Natural killer cell (primary cell): Measurements from ENCODE around the gene PLD4. TPM values are rescaled to one million over a fixed set of nuclear protein-coding genes. Genes with fewer than 3 reads are reported as not detected.

Source experiments
- ATAC-seq, 3 donors: fragments of 150-1000 bp in 2 of 3; fragments of 200-7000 bp in 1 of 3; cut with Tn5 transposase; 1 replicate in 1 of 3; 2 replicates in 2 of 3; pipeline ENCODE4 v1.10.0; 2021; ENCODE audit warnings: mild to moderate bottlenecking in 2 of 3, moderate library complexity in 2 of 3
- DNase-seq, 2 donors: peaks; one replicate each; pipeline versions ENCODE4 v3.0.0 to v3.0.0-alpha.2; 2013 to 2021; ENCODE audit warnings: mixed read lengths in 1 of 2
- H3K27ac ChIP-seq: one replicate; pipeline ENCODE4 v1.5.1; 2013; ENCODE audit warnings: mild to moderate bottlenecking, low read length
- H3K27me3 ChIP-seq: one replicate; pipeline ENCODE4 v1.6.1; 2013; ENCODE audit warnings: low read length; ENCODE audit not compliant: control insufficient read depth, insufficient read depth
- H3K36me3 ChIP-seq: one replicate; pipeline ENCODE4 v1.6.1; 2013; ENCODE audit warnings: low read length; ENCODE audit not compliant: control insufficient read depth, insufficient read depth
- H3K4me1 ChIP-seq: one replicate; pipeline ENCODE4 v1.6.1; 2013; ENCODE audit warnings: low read length; ENCODE audit not compliant: control insufficient read depth, insufficient read depth
- H3K4me3 ChIP-seq: one replicate; pipeline ENCODE4 v1.5.1; 2013; ENCODE audit warnings: low read length
- H3K9me3 ChIP-seq: one replicate; pipeline ENCODE4 v1.6.1; 2013; ENCODE audit warnings: low read length; ENCODE audit not compliant: control insufficient read depth, insufficient read depth
- H3K27ac Mint-ChIP-seq, 2 donors: one replicate each; pipeline ENCODE4 v1.8.0; 2022; ENCODE audit warnings: mild to moderate bottlenecking in 2 of 2, mixed read lengths in 2 of 2, moderate library complexity in 1 of 2
- H3K27me3 Mint-ChIP-seq, 2 donors: one replicate each; pipeline ENCODE4 v1.8.0; 2022; ENCODE audit warnings: low read depth in 2 of 2, mixed read lengths in 2 of 2
- H3K36me3 Mint-ChIP-seq: one replicate; pipeline ENCODE4 v1.8.0; 2022; ENCODE audit warnings: mixed read lengths
- H3K4me1 Mint-ChIP-seq, 2 donors: one replicate each; pipeline ENCODE4 v1.8.0; 2022; ENCODE audit warnings: mixed read lengths in 2 of 2
- H3K4me3 Mint-ChIP-seq: one replicate; pipeline ENCODE4 v1.8.0; 2022; ENCODE audit warnings: mild to moderate bottlenecking, moderate library complexity, mixed read lengths
- H3K9me3 Mint-ChIP-seq, 2 donors: one replicate each; pipeline ENCODE4 v1.8.0; 2022; ENCODE audit warnings: mixed read lengths in 2 of 2
- WGBS: methylation state at CpG from one replicate; pipeline ENCODE4 v1.1.7; 2013; ENCODE audit warnings: missing lambda C conversion rate; ENCODE audit not compliant: insufficient coverage; 5-methylcytosine and 5-hydroxymethylcytosine counted together
- intact Hi-C: fragments of 100-400 bp; cut with micrococcal nuclease; formaldehyde crosslinking; loops from one replicate; pipeline ENCODE4 v1.14.2; 2022
- total RNA-seq, 4 donors: library from RNA; stranded (reverse); fragments of 120-200 nt in 1 of 4; gene quantifications; one replicate each; pipeline versions ENCODE4 v1.2.3 to v1.2.4, GENCODE V29; 2013 to 2022
- TF ChIP-seq, protein P1 (sequence below): fragments of 200-600 bp; IDR thresholded peaks from one replicate; pipeline ENCODE4 v1.8.0; 2022; ENCODE audit warnings: antibody characterized with exemption

The PLD4 gene
- total RNA-seq, 3 donors from 2014 or later (not counting 1 experiment from before 2014, with no cell fraction given) = 1.7 to 7.2 (median 2.9) TPM

DNA sequence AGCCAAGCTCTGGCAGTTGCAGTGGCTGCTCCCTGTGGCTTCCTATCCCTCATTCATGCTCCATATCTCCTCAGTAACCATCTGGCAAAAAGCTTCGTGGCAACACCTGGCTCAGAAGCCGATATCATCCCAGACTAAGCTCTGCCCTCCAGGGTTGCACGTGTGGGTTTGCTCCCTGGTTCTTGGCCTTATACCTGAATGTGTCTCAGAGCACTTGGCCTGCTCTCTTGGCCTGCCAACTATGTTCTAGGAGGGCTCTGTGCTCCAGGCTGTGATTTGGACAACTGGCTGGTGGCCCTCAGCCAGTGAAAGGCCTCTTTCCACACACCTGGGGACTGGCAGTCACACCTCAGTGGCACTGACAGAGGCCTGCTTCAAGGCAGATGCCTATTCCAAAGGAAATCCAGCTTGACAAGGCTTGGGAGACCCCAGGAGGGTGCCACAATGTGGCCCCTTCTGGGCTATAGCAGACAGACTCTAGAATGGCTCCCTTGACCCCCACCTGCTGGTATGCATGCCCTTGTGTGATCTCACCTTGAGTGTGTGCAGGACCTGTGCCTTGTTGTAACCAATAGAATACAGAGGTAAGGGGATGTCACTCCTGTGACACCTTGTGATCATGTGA is 10.5 kb downstream of the PLD4 start:
- intact Hi-C loops = no loop called here
- Histone ChIP-seq H3K4me3 (no peak overlapping the region), H3K4me1 (peaks cover 12% of the 10 kb centered on the region), H3K36me3 (no peaks in the 10 kb centered on the region), H3K27ac (no peak overlapping the region), H3K9me3 (no peaks in the 10 kb centered on the region), H3K27me3 (peaks cover 5% of the 10 kb centered on the region)
- peaks cover 0 to 5% of the 10 kb centered on the region in 2 donors for H3K4me1 Mint-ChIP-seq
- TF ChIP-seq, protein P1, sequence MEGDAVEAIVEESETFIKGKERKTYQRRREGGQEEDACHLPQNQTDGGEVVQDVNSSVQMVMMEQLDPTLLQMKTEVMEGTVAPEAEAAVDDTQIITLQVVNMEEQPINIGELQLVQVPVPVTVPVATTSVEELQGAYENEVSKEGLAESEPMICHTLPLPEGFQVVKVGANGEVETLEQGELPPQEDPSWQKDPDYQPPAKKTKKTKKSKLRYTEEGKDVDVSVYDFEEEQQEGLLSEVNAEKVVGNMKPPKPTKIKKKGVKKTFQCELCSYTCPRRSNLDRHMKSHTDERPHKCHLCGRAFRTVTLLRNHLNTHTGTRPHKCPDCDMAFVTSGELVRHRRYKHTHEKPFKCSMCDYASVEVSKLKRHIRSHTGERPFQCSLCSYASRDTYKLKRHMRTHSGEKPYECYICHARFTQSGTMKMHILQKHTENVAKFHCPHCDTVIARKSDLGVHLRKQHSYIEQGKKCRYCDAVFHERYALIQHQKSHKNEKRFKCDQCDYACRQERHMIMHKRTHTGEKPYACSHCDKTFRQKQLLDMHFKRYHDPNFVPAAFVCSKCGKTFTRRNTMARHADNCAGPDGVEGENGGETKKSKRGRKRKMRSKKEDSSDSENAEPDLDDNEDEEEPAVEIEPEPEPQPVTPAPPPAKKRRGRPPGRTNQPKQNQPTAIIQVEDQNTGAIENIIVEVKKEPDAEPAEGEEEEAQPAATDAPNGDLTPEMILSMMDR = no peak
- no peaks in the 10 kb centered on the region for H3K36me3 Mint-ChIP-seq
- no peaks in the 10 kb centered on the region for H3K9me3 Mint-ChIP-seq
- WGBS = 87% methylated on average over 3 of the region's 3 CpGs
- peaks cover 12 to 19% of the 10 kb centered on the region in 2 donors for H3K27me3 Mint-ChIP-seq
- no peak for DNase-seq
- peak overlapping the region in 1 of 2 donors; percentile 2 for H3K27ac Mint-ChIP-seq
- H3K4me3 Mint-ChIP-seq = peak overlapping the region; percentile 60
- no peak for ATAC-seq

DNA sequence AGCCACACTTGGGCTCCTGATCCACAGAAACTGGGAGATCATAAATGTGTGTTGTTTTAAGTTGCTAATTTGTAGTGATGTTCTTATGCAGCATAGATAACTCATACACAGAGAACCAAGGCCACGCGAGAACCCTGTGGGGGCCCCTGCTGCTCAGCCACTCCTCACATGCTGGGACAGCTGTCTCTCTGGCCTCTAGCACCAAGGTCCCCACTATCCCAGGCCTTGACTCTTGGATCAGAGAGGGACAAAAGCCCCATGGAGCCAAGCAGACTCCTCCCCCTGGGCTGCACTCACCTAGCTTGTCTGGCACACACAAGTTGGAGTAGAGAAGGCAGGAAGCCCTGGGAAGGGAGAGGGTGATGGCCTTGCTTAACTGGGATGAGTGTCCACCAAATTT is 11.3 kb downstream of the PLD4 start:
- no peak for ATAC-seq
- no peak overlapping the region for H3K27ac ChIP-seq
- Mint-ChIP-seq H3K4me3 (no peak overlapping the region), H3K27ac (no peak overlapping the region), H3K9me3 (no peaks in the 10 kb centered on the region), H3K36me3 (no peaks in the 10 kb centered on the region), H3K4me1 (peaks cover 0 to 5% of the 10 kb centered on the region in 2 donors), H3K27me3 (peaks cover 12 to 27% of the 10 kb centered on the region in 2 donors)
- intact Hi-C loops = no loop called here
- TF ChIP-seq, protein P1 = no peak
- peaks cover 12% of the 10 kb centered on the region for H3K4me1 ChIP-seq
- DNase-seq = no peak
- no peaks in the 10 kb centered on the region for H3K36me3 ChIP-seq
- H3K27me3 ChIP-seq = peaks cover 5% of the 10 kb centered on the region
- no peak overlapping the region for H3K4me3 ChIP-seq
- WGBS = 41% methylated on average over 2 of the region's 2 CpGs
- no peaks in the 10 kb centered on the region for H3K9me3 ChIP-seq

DNA sequence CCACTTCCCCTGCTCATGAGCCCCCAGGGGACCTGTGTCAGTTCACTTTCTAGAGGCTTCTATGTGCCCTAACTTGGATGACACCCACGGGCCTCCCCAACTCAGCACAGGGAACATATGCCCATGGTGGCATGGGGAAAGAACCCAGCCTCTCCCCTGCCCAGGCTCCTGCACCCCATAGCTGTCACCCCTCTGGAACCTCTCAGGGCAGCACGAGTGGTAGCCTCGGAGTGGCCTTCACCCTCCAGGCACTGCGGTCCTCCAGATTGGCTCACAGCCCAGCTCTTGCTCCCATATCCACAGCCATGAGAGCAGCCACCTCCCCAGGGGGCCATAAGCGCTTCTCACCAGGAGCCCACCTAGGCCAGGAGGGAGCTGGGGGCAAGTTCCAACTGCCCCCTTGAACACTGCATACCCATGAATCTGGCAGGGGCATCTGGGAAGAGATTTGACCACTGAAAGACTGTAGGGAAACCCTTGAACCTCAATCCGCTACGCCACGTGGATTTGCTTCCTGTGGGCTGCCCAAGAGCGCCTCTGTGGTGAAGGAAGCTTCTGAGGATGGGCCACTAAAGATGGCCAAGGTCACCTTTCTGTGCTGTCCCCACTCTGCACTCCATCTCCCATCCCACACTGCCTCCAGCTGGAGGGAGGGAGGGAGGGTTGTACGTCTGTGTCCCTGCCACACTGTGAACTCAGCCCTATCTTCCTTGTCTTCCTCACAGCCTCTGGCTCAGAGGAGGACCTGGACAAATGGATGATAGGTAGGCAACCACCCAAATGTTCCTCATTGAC is 11.9 kb downstream of the PLD4 start:
- peaks cover 5% of the 10 kb centered on the region for H3K27me3 ChIP-seq
- no peaks in the 10 kb centered on the region for H3K9me3 ChIP-seq
- intact Hi-C loops = no loop called here
- Mint-ChIP-seq H3K4me1 (peaks cover 0 to 5% of the 10 kb centered on the region in 2 donors), H3K9me3 (no peaks in the 10 kb centered on the region), H3K27ac (no peak overlapping the region), H3K36me3 (no peaks in the 10 kb centered on the region), H3K27me3 (peaks cover 12 to 28% of the 10 kb centered on the region in 2 donors), H3K4me3 (no peak overlapping the region)
- no peak for DNase-seq
- no peak for ATAC-seq
- no peaks in the 10 kb centered on the region for H3K36me3 ChIP-seq
- peaks cover 12% of the 10 kb centered on the region for H3K4me1 ChIP-seq
- 50% methylated on average over 9 of the region's 10 CpGs for WGBS
- TF ChIP-seq, protein P1 = no peak
- no peak overlapping the region for H3K4me3 ChIP-seq
- no peak overlapping the region for H3K27ac ChIP-seq
